ENCODE measurements around the gene NRAS. TPM values are rescaled to one million over a fixed set of nuclear protein-coding genes. Genes with fewer than 3 reads are reported as not detected.

NRAS gene
- total and polyA plus RNA-seq, 9 of the 15 experiments (the other 6 are each of a cell fraction or from before 2014, with no cell fraction given) = 40.7 to 94.5 (median 75.4) TPM

DNA sequence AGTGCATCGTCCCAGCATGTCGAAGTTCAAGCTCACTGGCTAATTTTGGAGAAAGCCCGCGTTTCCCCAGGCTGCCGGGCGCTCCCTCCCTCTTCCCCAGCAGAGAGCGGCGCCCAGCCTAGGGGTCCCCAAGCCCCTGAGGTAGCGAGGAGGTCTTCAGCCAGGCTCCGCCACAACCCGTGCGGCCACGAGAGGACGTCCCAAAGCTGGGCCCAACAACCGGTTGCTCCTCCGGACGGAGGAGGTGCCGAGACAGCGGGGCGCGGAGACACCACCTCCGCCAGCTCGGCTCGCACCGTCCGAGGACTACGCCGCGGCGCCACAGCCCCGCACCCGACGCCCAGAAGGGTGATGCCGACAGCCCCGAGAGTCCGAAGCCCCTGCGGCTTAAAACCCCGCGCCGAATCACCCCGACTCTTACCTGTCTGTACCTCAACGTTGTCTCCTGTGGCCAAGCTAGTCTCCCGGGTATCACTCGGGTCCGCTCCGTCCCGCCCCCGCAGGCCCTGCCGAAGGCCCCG, 46.9 kb downstream of the NRAS start, which contains the start of gene DENND2C (continued):
- TF ChIP-seq, protein P1, sequence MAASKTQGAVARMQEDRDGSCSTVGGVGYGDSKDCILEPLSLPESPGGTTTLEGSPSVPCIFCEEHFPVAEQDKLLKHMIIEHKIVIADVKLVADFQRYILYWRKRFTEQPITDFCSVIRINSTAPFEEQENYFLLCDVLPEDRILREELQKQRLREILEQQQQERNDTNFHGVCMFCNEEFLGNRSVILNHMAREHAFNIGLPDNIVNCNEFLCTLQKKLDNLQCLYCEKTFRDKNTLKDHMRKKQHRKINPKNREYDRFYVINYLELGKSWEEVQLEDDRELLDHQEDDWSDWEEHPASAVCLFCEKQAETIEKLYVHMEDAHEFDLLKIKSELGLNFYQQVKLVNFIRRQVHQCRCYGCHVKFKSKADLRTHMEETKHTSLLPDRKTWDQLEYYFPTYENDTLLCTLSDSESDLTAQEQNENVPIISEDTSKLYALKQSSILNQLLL (CRISPR knock-in tag; IDR thresholded peaks at IDR 0.05; ENCODE audit: borderline replicate concordance) = no peak
- no peak for TF ChIP-seq KLF16 (IDR thresholded peaks at IDR 0.05)
- TF ChIP-seq, protein P2, sequence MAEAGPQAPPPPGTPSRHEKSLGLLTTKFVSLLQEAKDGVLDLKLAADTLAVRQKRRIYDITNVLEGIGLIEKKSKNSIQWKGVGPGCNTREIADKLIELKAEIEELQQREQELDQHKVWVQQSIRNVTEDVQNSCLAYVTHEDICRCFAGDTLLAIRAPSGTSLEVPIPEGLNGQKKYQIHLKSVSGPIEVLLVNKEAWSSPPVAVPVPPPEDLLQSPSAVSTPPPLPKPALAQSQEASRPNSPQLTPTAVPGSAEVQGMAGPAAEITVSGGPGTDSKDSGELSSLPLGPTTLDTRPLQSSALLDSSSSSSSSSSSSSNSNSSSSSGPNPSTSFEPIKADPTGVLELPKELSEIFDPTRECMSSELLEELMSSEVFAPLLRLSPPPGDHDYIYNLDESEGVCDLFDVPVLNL (CRISPR knock-in tag; IDR thresholded peaks at IDR 0.05; ENCODE audit: low read depth) = no peak
- TF ChIP-seq RBFOX2 (IDR thresholded peaks at IDR 0.05; ENCODE audit: low read depth, low read length) = 0 out of 2 replicates have a peak, but pooled peaks have one; percentile 5
- no peak for TF ChIP-seq SRSF9 (IDR thresholded peaks at IDR 0.05; ENCODE audit: borderline replicate concordance, low read depth, low read length)
- TF ChIP-seq SLC30A9 (CRISPR knock-in tag; IDR thresholded peaks at IDR 0.05) = no peak
- no peak for TF ChIP-seq JUNB (CRISPR knock-in tag; conservative IDR thresholded peaks at IDR 0.05)
- no peak for TF ChIP-seq COPS2 (conservative IDR thresholded peaks at IDR 0.05)
- TF ChIP-seq SMC3 (conservative IDR thresholded peaks at IDR 0.05; ENCODE audit: insufficient read depth, low read depth, low read length) = no peak
- TF ChIP-seq NCOA4 (IDR thresholded peaks at IDR 0.05; ENCODE audit: partially characterized antibody) = no peak
- TF ChIP-seq, protein P3, sequence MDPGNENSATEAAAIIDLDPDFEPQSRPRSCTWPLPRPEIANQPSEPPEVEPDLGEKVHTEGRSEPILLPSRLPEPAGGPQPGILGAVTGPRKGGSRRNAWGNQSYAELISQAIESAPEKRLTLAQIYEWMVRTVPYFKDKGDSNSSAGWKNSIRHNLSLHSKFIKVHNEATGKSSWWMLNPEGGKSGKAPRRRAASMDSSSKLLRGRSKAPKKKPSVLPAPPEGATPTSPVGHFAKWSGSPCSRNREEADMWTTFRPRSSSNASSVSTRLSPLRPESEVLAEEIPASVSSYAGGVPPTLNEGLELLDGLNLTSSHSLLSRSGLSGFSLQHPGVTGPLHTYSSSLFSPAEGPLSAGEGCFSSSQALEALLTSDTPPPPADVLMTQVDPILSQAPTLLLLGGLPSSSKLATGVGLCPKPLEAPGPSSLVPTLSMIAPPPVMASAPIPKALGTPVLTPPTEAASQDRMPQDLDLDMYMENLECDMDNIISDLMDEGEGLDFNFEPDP (CRISPR knock-in tag; IDR thresholded peaks at IDR 0.05) = no peak
- TF ChIP-seq PPARD (CRISPR knock-in tag; IDR thresholded peaks at IDR 0.05) = no peak
- no peak for TF ChIP-seq HNRNPH1 (optimal IDR thresholded peaks at IDR 0.05; ENCODE audit: low read depth, low read length)
- TF ChIP-seq SETDB1 (IDR thresholded peaks at IDR 0.05; ENCODE audit: low read length) = no peak
- TF ChIP-seq FOXA3 (CRISPR knock-in tag; conservative IDR thresholded peaks at IDR 0.05 in 1 of 2, IDR thresholded peaks at IDR 0.05 in 1 of 2) = no peak
- TF ChIP-seq, protein P4, sequence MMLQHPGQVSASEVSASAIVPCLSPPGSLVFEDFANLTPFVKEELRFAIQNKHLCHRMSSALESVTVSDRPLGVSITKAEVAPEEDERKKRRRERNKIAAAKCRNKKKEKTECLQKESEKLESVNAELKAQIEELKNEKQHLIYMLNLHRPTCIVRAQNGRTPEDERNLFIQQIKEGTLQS (IDR thresholded peaks at IDR 0.05) = no peak
- TF ChIP-seq, protein P4 (CRISPR knock-in tag; conservative IDR thresholded peaks at IDR 0.05) = no peak
- TF ChIP-seq FOXK1 (CRISPR knock-in tag; IDR thresholded peaks at IDR 0.05; ENCODE audit: borderline replicate concordance) = no peak
- no peak for TF ChIP-seq RBM22 (IDR thresholded peaks at IDR 0.05; ENCODE audit: low read depth, low read length, poor library complexity, severe bottlenecking)
- no peak for TF ChIP-seq NR4A1 (CRISPR knock-in tag; IDR thresholded peaks at IDR 0.05)
- TF ChIP-seq NR4A1 (tag; IDR thresholded peaks at IDR 0.05) = no peak
- no peak for TF ChIP-seq TAL1 (IDR thresholded peaks at IDR 0.05)
- no peak for TF ChIP-seq SMARCA5 (IDR thresholded peaks at IDR 0.05)
- peak; percentile 87 for TF ChIP-seq NCOA6 (IDR thresholded peaks at IDR 0.05)
- TF ChIP-seq KAT7 (CRISPR knock-in tag; IDR thresholded peaks at IDR 0.05; ENCODE audit: borderline replicate concordance) = no peak
